NB4 (cell line): ENCODE results near the gene CHSY1.

Source experiments
- DNase-seq: peaks from one replicate; pipeline ENCODE4 v3.0.0; 2010; ENCODE audit warnings: low read depth
- H3K4me3 ChIP-seq: one replicate; pipeline ENCODE4 v1.5.1; 2011; ENCODE audit warnings: mild to moderate bottlenecking, low read depth, low read length, moderate library complexity
- CTCF ChIP-seq: IDR thresholded peaks from one replicate; pipeline ENCODE4 v1.5.1; 2012; ENCODE audit warnings: low read depth, low read length
- MAX ChIP-seq: IDR thresholded peaks from 2 replicates; pipeline ENCODE4 v1.6.1; 2011; ENCODE audit warnings: low read depth, low read length
- MYC ChIP-seq: IDR thresholded peaks from 2 replicates; pipeline ENCODE4 v1.6.1; 2011; ENCODE audit warnings: low read depth, low read length
- POLR2A ChIP-seq: IDR thresholded peaks from 2 replicates; pipeline ENCODE4 v1.6.1; 2011; ENCODE audit warnings: mild to moderate bottlenecking; ENCODE audit not compliant: insufficient read length; ENCODE audit errors: extremely low read depth

Gene CHSY1

DNA sequence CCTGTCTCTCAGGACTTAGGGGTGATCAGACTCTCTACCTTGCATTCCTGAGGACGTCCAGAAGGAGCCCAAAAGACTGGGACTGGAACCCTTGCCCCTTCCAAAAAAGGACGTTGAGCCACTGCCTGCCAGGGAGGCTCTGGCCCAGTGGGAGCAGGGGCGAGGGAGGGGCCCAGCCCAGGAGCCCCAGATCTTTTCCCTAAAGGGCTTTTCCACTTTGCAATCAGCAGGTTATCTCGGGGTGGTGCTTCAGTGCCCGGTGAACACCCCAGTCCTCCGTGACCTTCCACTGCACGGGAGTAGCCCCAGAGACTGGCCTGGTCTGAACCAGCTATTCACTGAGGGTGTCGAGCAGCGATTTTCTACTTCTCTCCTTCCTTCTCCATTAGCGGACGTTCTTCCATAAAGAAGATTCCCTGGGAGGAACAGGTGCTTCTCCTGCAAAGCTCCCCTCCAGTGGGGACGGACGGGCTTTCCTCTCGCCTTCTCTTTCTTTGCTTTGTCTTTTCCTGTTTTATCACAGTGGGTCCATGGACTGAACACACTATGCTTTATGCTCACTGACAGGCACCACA, 113.7 kb downstream of the CHSY1 start:
- H3K4me3 ChIP-seq, result no peak overlapping the region
- no peak for DNase-seq

DNA sequence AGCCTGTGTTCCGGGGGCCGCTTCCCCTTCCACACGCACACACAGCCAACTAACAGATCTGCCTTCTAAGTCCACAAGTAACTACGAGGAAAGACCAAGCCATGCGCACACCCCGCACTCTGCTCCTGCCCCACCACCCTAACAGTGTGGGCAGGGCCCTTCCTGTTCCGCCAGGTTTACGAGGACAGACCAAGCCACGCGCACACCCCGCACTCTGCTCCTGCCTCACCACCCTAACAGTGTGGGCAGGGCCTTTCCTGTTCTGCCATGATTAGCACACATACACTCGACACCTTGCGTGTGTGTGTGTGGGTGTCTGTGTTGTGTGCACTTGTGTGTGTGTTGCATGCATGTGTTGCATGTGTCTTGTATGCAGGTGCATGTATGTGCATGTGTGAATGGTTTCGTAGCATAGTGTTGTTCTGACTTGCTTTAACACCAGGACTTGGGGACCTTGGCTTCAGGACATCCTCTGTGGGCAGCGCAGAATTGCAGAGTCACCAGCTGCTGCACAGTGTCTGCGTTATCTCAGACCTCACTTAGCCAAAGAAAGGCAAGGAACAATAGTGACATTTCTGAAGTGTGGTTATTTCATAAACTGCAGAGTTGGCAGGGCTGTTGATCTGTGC, 114.4 kb downstream of the CHSY1 start:
- peak; percentile 94 for DNase-seq
- TF ChIP-seq POLR2A (no peak), MAX (peak; percentile 87), CTCF (peak; percentile 3), MYC (peak; percentile 95)
- H3K4me3 ChIP-seq, result no peak overlapping the region

More for the DNA sequence above, 113.7 kb downstream of the CHSY1 start:
- no peak for TF ChIP-seq POLR2A
- no peak for TF ChIP-seq MYC
- TF ChIP-seq CTCF, result no peak
- TF ChIP-seq MAX, result no peak

GRCh38 chr15:101136381-101137268, 115.2 kb downstream of the CHSY1 start:
- peak; percentile 50 for DNase-seq
- no peak for TF ChIP-seq MAX
- no peak for TF ChIP-seq POLR2A
- no peak for TF ChIP-seq CTCF
- no peak for TF ChIP-seq MYC
- no peak overlapping the region for H3K4me3 ChIP-seq

- TF ChIP-seq MAX (peak; percentile 71), POLR2A (no peak), MYC (peak; percentile 23; the same call in 1 of the 2 replicates)
- peak; percentile 85 for DNase-seq
- no peak overlapping the region for H3K4me3 ChIP-seq
Observed at GRCh38 chr15:101135532-101136166, 116.2 kb downstream of the CHSY1 start.

DNA sequence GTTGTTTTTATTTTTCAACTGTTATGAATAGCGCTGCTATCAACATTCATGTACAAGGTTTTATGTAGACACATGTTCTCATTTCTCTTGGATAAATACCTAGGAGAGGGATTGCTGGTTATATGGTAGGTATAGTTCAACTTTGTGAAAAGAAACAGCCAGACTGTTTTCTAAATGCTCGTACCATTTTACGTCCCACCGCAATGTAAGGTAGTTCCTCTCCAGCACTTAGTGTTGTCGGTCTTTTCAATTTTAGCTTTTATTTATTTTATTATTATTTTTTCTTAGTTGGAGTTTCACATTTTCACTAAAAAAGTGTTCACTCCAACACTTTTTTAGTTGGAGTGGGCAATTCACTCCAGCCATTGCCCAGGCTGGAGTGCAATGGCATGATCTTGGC, 117.1 kb downstream of the CHSY1 start:
- DNase-seq, result no peak
- TF ChIP-seq POLR2A (no peak), CTCF (no peak), MAX (no peak), MYC (no peak)
- no peak overlapping the region for H3K4me3 ChIP-seq
